HG03469 (cell line): ENCODE data around the gene OSCAR.

Experiments
- ATAC-seq: cut with Tn5 transposase; IDR thresholded peaks from one replicate; pipeline ENCODE4 v1.9.1; 2021; ENCODE audit warnings: mild to moderate bottlenecking, moderate library complexity, moderate number of reproducible peaks; ENCODE audit not compliant: unreplicated experiment

Gene OSCAR

GRCh38 chr19:54100561-54100960, at the start of gene OSCAR:
Gene OSCAR (minus strand): TSS chr19:54100803. CDS start chr19:54100792, 11 bp downstream.
- no peak for ATAC-seq

- no peak for ATAC-seq
Measured at GRCh38 chr19:54149021-54149812, 48.6 kb upstream of the OSCAR start.

- ATAC-seq: no peak
Measured at GRCh38 chr19:54148158-54148557, 47.6 kb upstream of the OSCAR start.

GRCh38 chr19:54147676-54148075, 47.1 kb upstream of the OSCAR start:
- ATAC-seq: no peak

- ATAC-seq: no peak
Measured at GRCh38 chr19:54145541-54146158, 45.0 kb upstream of the OSCAR start.

- no peak for ATAC-seq
Measured at GRCh38 chr19:54142166-54142780, 41.7 kb upstream of the OSCAR start.

GRCh38 chr19:54141356-54141755, 40.8 kb upstream of the OSCAR start:
- no peak for ATAC-seq

- no peak for ATAC-seq
Measured at GRCh38 chr19:54138489-54139256, 38.1 kb upstream of the OSCAR start.

GRCh38 chr19:54137699-54138488, 37.3 kb upstream of the OSCAR start, which contains the start of gene CNOT3:
Gene CNOT3 (plus strand): TSS chr19:54137762. CDS start chr19:54142979, 5,217 bp downstream.
- ATAC-seq: no peak

- peak; percentile 60 for ATAC-seq
Measured at GRCh38 chr19:54136864-54137698, 36.5 kb upstream of the OSCAR start.

- ATAC-seq: no peak
Measured at GRCh38 chr19:54136086-54136863, 35.7 kb upstream of the OSCAR start.

GRCh38 chr19:54133957-54134590, 33.5 kb upstream of the OSCAR start:
- ATAC-seq: no peak

GRCh38 chr19:54133312-54133956, 32.8 kb upstream of the OSCAR start:
- no peak for ATAC-seq

GRCh38 chr19:54129617-54129996, 29.0 kb upstream of the OSCAR start:
- ATAC-seq: no peak

- no peak for ATAC-seq
Measured at GRCh38 chr19:54128796-54129616, 28.4 kb upstream of the OSCAR start.

- ATAC-seq: no peak
Measured at GRCh38 chr19:54128441-54128725, 27.8 kb upstream of the OSCAR start.
